Suprapubic skin (tissue), 4 donors: Measurements from ENCODE around the gene FAM120B.

Source experiments
- CTCF ChIP-seq, 2 donors: fragments of 200-600 bp in 1 of 2; fragments of 450-650 bp in 1 of 2; sonication (generic) in 1 of 2; IDR thresholded peaks; one replicate each; pipeline ENCODE4 v1.5.1; 2016 to 2019; ENCODE audit warnings: antibody characterized with exemption in 2 of 2, mild to moderate bottlenecking in 1 of 2, moderate library complexity in 1 of 2
- EP300 ChIP-seq: sonication (generic); formaldehyde crosslinking; IDR thresholded peaks from one replicate; pipeline ENCODE4 v1.6.1; 2017; ENCODE audit warnings: antibody characterized with exemption
- POLR2A ChIP-seq, 2 donors: fragments of 450-650 bp; IDR thresholded peaks; one replicate each; pipeline ENCODE4 v1.6.1; 2017; ENCODE audit warnings: antibody characterized with exemption in 2 of 2, mild to moderate bottlenecking in 2 of 2, moderate library complexity in 2 of 2
- POLR2AphosphoS5 ChIP-seq, 3 donors: sonication (generic); formaldehyde crosslinking; IDR thresholded peaks; one replicate each; pipeline ENCODE4 v1.6.1; 2017; ENCODE audit warnings: antibody characterized with exemption in 3 of 3

DNA sequence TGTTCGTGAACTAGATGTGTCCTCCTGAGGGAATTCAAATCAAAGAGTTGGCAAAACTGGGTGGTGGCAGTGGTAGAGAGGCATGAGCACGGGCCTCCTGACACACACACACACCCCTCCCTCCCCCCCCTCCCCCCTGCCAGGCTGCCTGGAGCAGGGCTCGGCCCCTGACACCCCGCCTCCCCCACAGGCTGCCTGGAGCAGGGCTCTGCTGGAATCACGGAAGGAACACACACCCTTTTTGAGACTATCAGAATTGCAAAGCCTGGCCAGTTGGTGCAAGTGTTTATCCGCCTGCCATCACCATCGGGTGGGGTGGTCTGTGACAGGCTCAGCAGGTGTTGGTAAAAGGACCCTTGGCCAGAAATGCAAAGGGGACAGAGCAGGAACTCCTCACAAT, 59.0 kb downstream of the FAM120B start:
- TF ChIP-seq POLR2A (IDR thresholded peaks at IDR 0.05) (no peak), EP300 (no peak), CTCF (IDR thresholded peaks at IDR 0.05) (no peak), POLR2AphosphoS5 (IDR thresholded peaks at IDR 0.05) (no peak)
